HepG2 (cell line): ENCODE results near the gene PARN. TPM values are rescaled to one million over a fixed set of nuclear protein-coding genes. Genes with fewer than 3 reads are reported as not detected.

ENCODE experiments used
- ATAC-seq: fragments of 200-7000 bp; cut with Tn5 transposase; 3 replicates; pipeline ENCODE4 v1.9.1; 2020; ENCODE audit warnings: mild to moderate bottlenecking, moderate library complexity
- BruUV-seq: library from RNA; stranded (reverse); fragments of 400-500 nt; replicated peaks from 2 replicates; lab custom pipeline; 2021; lab: Mats Ljungman, UMichigan
- CTCF ChIA-PET: fragments of 300-600 bp; formaldehyde crosslinking; extraction: SDS; loops from one replicate; lab custom pipeline; 2021; ENCODE audit warnings: low total read pairs, inconsistent platforms, low intra/inter-chr PET ratio; lab: Yijun Ruan, JAX
- POLR2A ChIA-PET: fragments of 350-600 bp; sonication (Branson Sonifier 250); formaldehyde crosslinking; loops from one replicate; lab custom pipeline; 2020; ENCODE audit warnings: antibody characterized with exemption, inconsistent platforms; lab: Yijun Ruan, JAX
- DNase-seq: peaks from one replicate; pipeline ENCODE4 v3.0.0-alpha.2; 2015; ENCODE audit warnings: low spot score
- FAIRE-seq: peaks from 3 replicates; lab custom pipeline; 2011; peaks lifted over from hg19 to GRCh38; lab: Jason Lieb, UNC
- H2AFZ ChIP-seq: one replicate; pipeline ENCODE4 v1.6.1; 2011; ENCODE audit warnings: low read length, inconsistent platforms
- H3K27ac ChIP-seq: fragments of 300-600 bp; 3 replicates; pipeline ENCODE4 v1.8.0; 2011; ENCODE audit warnings: mixed run types, mild to moderate bottlenecking, mixed read lengths, low read length, inconsistent platforms; ENCODE audit not compliant: insufficient read depth; ENCODE audit errors: extremely low read length
- H3K27me3 ChIP-seq, 2 experiments: fragments of 200-600 bp in 1 of 2; 2 replicates in 1 of 2; 3 replicates in 1 of 2; pipeline versions ENCODE4 v1.6.0 to v1.8.0; 2011; ENCODE audit warnings: low read length in 2 of 2, mild to moderate bottlenecking in 2 of 2, moderate library complexity in 2 of 2, inconsistent platforms in 1 of 2; ENCODE audit not compliant: insufficient read depth in 2 of 2, control insufficient read depth in 1 of 2
- H3K36me3 ChIP-seq, 2 experiments: fragments of 200-600 bp in 1 of 2; replicated peaks in 1 of 2; 2 replicates in 1 of 2; 3 replicates in 1 of 2; pipeline versions ENCODE4 v1.5.1 to v1.8.0; 2011; ENCODE audit warnings: low read length in 2 of 2, inconsistent platforms in 1 of 2; ENCODE audit not compliant: insufficient read depth in 2 of 2, control insufficient read depth in 1 of 2
- H3K4me1 ChIP-seq: 2 replicates; pipeline ENCODE4 v1.5.1; 2012; ENCODE audit warnings: low read length, inconsistent platforms; ENCODE audit not compliant: insufficient read depth
- H3K4me2 ChIP-seq: 2 replicates; pipeline ENCODE4 v1.6.0; 2011; ENCODE audit warnings: low read depth, low read length, inconsistent platforms
- H3K4me3 ChIP-seq, 3 experiments: fragments of 200-600 bp in 1 of 3; sonication (generic), shearing (Covaris generic) in 1 of 3; replicated peaks in 1 of 3; 2 replicates each; pipeline ENCODE4 v1.5.1; 2011 to 2016; ENCODE audit warnings: low read length in 3 of 3, inconsistent platforms in 2 of 3, low read depth in 2 of 3, mild to moderate bottlenecking in 2 of 3, control low read depth in 1 of 3, mixed read lengths in 1 of 3; ENCODE audit not compliant: insufficient read depth in 1 of 3
- H3K79me2 ChIP-seq: one replicate; pipeline ENCODE4 v1.6.1; 2011; ENCODE audit warnings: low read length, inconsistent platforms; ENCODE audit not compliant: insufficient read depth
- H3K9ac ChIP-seq: 2 replicates; pipeline ENCODE4 v1.6.0; 2011; ENCODE audit warnings: mild to moderate bottlenecking, low read depth, low read length, inconsistent platforms; ENCODE audit not compliant: insufficient read depth
- H3K9me3 ChIP-seq: 2 replicates; pipeline ENCODE4 v1.5.1; 2012; ENCODE audit warnings: mild to moderate bottlenecking, low read length
- H4K20me1 ChIP-seq: 2 replicates; pipeline ENCODE4 v1.6.0; 2011; ENCODE audit warnings: inconsistent platforms, mild to moderate bottlenecking, low read length, moderate library complexity; ENCODE audit not compliant: insufficient read depth
- FLYWCH1 ChIP-seq: sonication (generic); formaldehyde crosslinking; IDR thresholded peaks from 2 replicates; pipeline ENCODE4 v1.8.1; 2023; ENCODE audit warnings: mild to moderate bottlenecking, missing genetic modification reagents
- HBP1 ChIP-seq: IDR thresholded peaks from 2 replicates; pipeline ENCODE4 v1.6.1; 2016; ENCODE audit warnings: low read depth, control low read depth
- NCOR1 ChIP-seq: fragments of 200-600 bp; sonication (generic); IDR thresholded peaks from 2 replicates; pipeline ENCODE4 v1.7.0; 2017; ENCODE audit warnings: antibody characterized with exemption, low read length, borderline replicate concordance
- RXRB ChIP-seq: IDR thresholded peaks from 2 replicates; pipeline ENCODE4 v1.6.1; 2016; ENCODE audit warnings: borderline replicate concordance, missing genetic modification reagents, missing compliant biosample characterization
- TBX2 ChIP-seq: sonication (generic); formaldehyde crosslinking; IDR thresholded peaks from 2 replicates; pipeline ENCODE4 v1.5.0; 2020; ENCODE audit warnings: missing genetic modification reagents, mild to moderate bottlenecking, borderline replicate concordance
- ZBTB26 ChIP-seq: IDR thresholded peaks from 2 replicates; pipeline ENCODE4 v1.6.1; 2016; ENCODE audit warnings: missing compliant biosample characterization, missing genetic modification reagents, borderline replicate concordance
- ZMYM4 ChIP-seq: sonication (generic); formaldehyde crosslinking; IDR thresholded peaks from 2 replicates; pipeline ENCODE4 v1.8.1; 2023; ENCODE audit warnings: mild to moderate bottlenecking, missing genetic modification reagents
- ZNF570 ChIP-seq: sonication (generic); formaldehyde crosslinking; IDR thresholded peaks from 2 replicates; pipeline ENCODE4 v1.4.0; 2020; ENCODE audit warnings: mild to moderate bottlenecking, missing genetic modification reagents, borderline replicate concordance
- ZSCAN30 ChIP-seq: sonication (generic); formaldehyde crosslinking; IDR thresholded peaks from 2 replicates; pipeline ENCODE4 v1.5.0; 2020; ENCODE audit warnings: mild to moderate bottlenecking, missing genetic modification reagents
- WGBS: methylation state at CpG from one replicate; pipeline ENCODE4 v1.1.6; 2017; ENCODE audit warnings: low lambda C conversion rate; 5-methylcytosine and 5-hydroxymethylcytosine counted together
- in situ Hi-C: cut with HindIII; loops from 2 replicates; pipeline ENCODE4 v1.10.0; 2017; ENCODE audit warnings: low pct_unique_long_range_greater_than_20kb; ENCODE audit not compliant: extremely low pct_ligation_motif_present
- intact Hi-C: fragments of 100-400 bp; cut with micrococcal nuclease; formaldehyde crosslinking; loops from one replicate; pipeline ENCODE4 v1.10.0; 2022; ENCODE audit not compliant: unreplicated experiment
- polyA plus RNA-seq, 8 experiments: library from polyadenylated mRNA; depleted of rRNA in 3 of 8; stranded (reverse) in 7 of 8; unstranded in 1 of 8; fragments of >200 nt; fragmentation: Illumina TruSeq in 4 of 8; extraction: Trizol in 4 of 8; gene quantifications; 2 replicates each; pipeline versions ENCODE4 v1.2.1 to v1.2.3, GENCODE V29; 2011 to 2016; ENCODE audit warnings: low read depth in 4 of 8, missing spikeins in 1 of 8, mixed read lengths in 1 of 8; ENCODE audit not compliant: insufficient read depth in 1 of 8
- total RNA-seq, 5 experiments: library from RNA; depleted of rRNA; stranded (reverse); fragments of >200 nt; fragmentation: Illumina TruSeq; extraction: Trizol; gene quantifications; 2 replicates each; pipeline ENCODE4 v1.2.3, GENCODE V29; 2016; ENCODE audit warnings: low read depth in 1 of 5

PARN gene
- total and polyA plus RNA-seq, 2 of the 13 experiments (the other 11 are each of a cell fraction or from before 2014, with no cell fraction given), result 13.3 to 47.6 TPM

DNA sequence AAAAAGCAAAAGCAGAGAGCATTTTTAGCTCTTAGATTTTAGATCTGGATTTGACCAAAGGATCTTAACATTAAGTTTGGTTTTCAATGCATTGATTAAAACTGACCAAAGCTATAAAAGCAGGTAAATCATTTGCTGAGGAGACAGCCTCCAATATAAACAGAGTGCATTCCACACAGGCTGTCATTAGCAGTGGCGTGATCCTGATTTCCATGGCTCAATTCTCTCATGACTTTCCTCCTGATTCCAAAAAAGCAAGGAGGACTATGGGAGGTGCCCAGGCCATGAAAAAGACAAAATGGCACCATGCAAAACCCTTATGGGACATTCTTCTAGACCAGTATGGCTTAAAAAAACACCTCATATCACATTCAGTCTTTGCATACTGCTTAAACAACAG lies 53.5 kb downstream of the PARN start:
- POLR2A ChIA-PET, result no interaction called here
- no peaks in the 10 kb centered on the region for H4K20me1 ChIP-seq
- H3K36me3 ChIP-seq, result peaks cover 33 to 64% of the 10 kb centered on the region in 2 experiments
- no peak for ATAC-seq
- H3K9me3 ChIP-seq, result no peaks in the 10 kb centered on the region
- no peak overlapping the region for H3K9ac ChIP-seq
- H3K4me1 ChIP-seq, result peaks cover 2% of the 10 kb centered on the region; the same call in 1 of the 2 replicates
- 100% methylated on average over 1 of the region's 1 CpG for WGBS
- in situ Hi-C loops, result no loop called here
- CTCF ChIA-PET, result no interaction called here
- no peaks in the 10 kb centered on the region for H3K27me3 ChIP-seq
- H3K79me2 ChIP-seq, result no peaks in the 10 kb centered on the region
- no peak for TF ChIP-seq RXRB (CRISPR knock-in tag)
- TF ChIP-seq ZSCAN30, result no peak
- TF ChIP-seq FLYWCH1 (CRISPR knock-in tag), result no peak
- no peak for TF ChIP-seq HBP1 (CRISPR knock-in tag)
- TF ChIP-seq NCOR1, result no peak
- TF ChIP-seq, all 625 proteins: peak for 0
- intact Hi-C loops, result no loop called here
- no peak overlapping the region for H2AFZ ChIP-seq
- no TSS peak for BruUV-seq
- FAIRE-seq, result no peak
- no peak overlapping the region for H3K27ac ChIP-seq
- DNase-seq, result no peak
- no peak overlapping the region for H3K4me3 ChIP-seq
- H3K4me2 ChIP-seq, result no peak overlapping the region

DNA sequence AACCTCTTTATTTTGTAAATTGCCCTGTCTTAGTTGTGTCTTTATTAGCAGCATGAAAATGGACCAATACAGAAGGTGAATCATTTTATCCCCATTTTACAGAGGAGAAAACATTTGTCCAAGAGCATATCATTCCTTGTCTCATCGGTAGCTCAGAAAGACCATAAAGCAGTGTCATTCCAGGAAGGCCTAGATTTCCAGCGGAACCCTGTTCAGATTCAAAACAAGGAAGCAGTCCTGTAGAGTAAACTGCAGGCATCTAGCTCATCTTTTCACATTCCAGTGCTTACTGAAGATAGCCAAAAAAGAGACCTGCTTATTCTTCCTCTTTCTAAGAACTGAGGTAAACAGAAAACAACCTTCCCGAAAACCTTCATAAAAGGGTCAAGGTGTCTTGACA lies 54.0 kb downstream of the PARN start:
- ATAC-seq, result no peak
- no peak overlapping the region for H3K4me2 ChIP-seq
- in situ Hi-C loops (no loop called here), intact Hi-C loops (no loop called here)
- H2AFZ ChIP-seq, result no peak overlapping the region
- BruUV-seq, result no TSS peak
- H3K9ac ChIP-seq, result no peak overlapping the region
- FAIRE-seq, result no peak
- H3K36me3 ChIP-seq, result peaks cover 29 to 60% of the 10 kb centered on the region in 2 experiments
- 94% methylated on average over 3 of the region's 3 CpGs for WGBS
- no peak for DNase-seq
- H3K79me2 ChIP-seq, result no peaks in the 10 kb centered on the region
- no peaks in the 10 kb centered on the region for H3K9me3 ChIP-seq
- no peaks in the 10 kb centered on the region for H4K20me1 ChIP-seq
- POLR2A ChIA-PET, result no interaction called here
- H3K4me3 ChIP-seq, result no peak overlapping the region
- H3K27ac ChIP-seq, result no peak overlapping the region
- H3K4me1 ChIP-seq, result peaks cover 6% of the 10 kb centered on the region; the same call in 1 of the 2 replicates
- CTCF ChIA-PET, result no interaction called here
- no peaks in the 10 kb centered on the region for H3K27me3 ChIP-seq
- TF ChIP-seq ZBTB26 (no peak), TBX2 (CRISPR knock-in tag) (no peak), ZNF570 (CRISPR knock-in tag) (no peak), ZMYM4 (CRISPR knock-in tag) (no peak)
